Measurements from ENCODE around the gene CYTH2. TPM values are rescaled to one million over a fixed set of nuclear protein-coding genes. Genes with fewer than 3 reads are reported as not detected.

The CYTH2 gene
- total RNA-seq, 1 experiment from 2014 or later = 72.6 TPM

DNA sequence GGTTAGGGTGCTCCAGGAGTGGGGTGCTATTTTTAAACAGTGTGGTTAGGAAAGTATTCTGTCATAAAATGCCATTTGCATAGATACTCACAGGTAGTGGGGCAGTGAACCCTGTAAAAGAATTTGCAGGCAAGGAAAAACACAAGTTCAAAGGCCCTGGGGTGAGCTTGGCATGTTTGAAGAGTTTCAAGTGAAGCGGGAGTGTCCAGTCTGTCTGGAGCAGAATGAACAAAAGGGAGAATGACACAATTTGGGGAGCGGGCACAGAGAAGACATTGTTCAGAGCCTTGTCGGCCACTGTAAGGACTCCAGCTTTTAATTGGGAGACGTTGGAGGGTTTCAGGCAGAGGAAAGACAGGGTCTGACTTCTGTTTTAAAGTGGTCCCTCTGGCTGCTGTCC is 20.6 kb upstream of the CYTH2 start:
- DNase-seq (ENCODE audit: low spot score) (no peak), ATAC-seq (no peak)
- H3K4me3 Mint-ChIP-seq = no peak overlapping the region
- no peaks in the 10 kb centered on the region for H3K9me3 Mint-ChIP-seq
- peaks cover 54% of the 10 kb centered on the region for H3K36me3 Mint-ChIP-seq
- H3K27me3 Mint-ChIP-seq (ENCODE audit: low read depth) = peaks cover 8% of the 10 kb centered on the region
- H3K4me1 Mint-ChIP-seq = peaks cover 18% of the 10 kb centered on the region
- TF ChIP-seq, protein P1, sequence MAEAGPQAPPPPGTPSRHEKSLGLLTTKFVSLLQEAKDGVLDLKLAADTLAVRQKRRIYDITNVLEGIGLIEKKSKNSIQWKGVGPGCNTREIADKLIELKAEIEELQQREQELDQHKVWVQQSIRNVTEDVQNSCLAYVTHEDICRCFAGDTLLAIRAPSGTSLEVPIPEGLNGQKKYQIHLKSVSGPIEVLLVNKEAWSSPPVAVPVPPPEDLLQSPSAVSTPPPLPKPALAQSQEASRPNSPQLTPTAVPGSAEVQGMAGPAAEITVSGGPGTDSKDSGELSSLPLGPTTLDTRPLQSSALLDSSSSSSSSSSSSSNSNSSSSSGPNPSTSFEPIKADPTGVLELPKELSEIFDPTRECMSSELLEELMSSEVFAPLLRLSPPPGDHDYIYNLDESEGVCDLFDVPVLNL (CRISPR knock-in tag; IDR thresholded peaks at IDR 0.05; ENCODE audit: borderline replicate concordance, low read depth) = no peak
- no peak for TF ChIP-seq ZNF532 (CRISPR knock-in tag; IDR thresholded peaks at IDR 0.05; ENCODE audit: borderline replicate concordance)
- TF ChIP-seq, protein P2, sequence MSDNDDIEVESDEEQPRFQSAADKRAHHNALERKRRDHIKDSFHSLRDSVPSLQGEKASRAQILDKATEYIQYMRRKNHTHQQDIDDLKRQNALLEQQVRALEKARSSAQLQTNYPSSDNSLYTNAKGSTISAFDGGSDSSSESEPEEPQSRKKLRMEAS (CRISPR knock-in tag; IDR thresholded peaks at IDR 0.05) = no peak
- no peak for TF ChIP-seq TEAD4 (CRISPR knock-in tag; IDR thresholded peaks at IDR 0.05)
- TF ChIP-seq, protein P3, sequence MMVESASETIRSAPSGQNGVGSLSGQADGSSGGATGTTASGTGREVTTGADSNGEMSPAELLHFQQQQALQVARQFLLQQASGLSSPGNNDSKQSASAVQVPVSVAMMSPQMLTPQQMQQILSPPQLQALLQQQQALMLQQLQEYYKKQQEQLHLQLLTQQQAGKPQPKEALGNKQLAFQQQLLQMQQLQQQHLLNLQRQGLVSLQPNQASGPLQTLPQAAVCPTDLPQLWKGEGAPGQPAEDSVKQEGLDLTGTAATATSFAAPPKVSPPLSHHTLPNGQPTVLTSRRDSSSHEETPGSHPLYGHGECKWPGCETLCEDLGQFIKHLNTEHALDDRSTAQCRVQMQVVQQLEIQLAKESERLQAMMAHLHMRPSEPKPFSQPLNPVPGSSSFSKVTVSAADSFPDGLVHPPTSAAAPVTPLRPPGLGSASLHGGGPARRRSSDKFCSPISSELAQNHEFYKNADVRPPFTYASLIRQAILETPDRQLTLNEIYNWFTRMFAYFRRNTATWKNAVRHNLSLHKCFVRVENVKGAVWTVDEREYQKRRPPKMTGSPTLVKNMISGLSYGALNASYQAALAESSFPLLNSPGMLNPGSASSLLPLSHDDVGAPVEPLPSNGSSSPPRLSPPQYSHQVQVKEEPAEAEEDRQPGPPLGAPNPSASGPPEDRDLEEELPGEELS (CRISPR knock-in tag; IDR thresholded peaks at IDR 0.05) = no peak
- no peak for TF ChIP-seq NFYB (CRISPR knock-in tag; conservative IDR thresholded peaks at IDR 0.05; ENCODE audit: low read depth)
- no peak for TF ChIP-seq ZNF263 (CRISPR knock-in tag; IDR thresholded peaks at IDR 0.05; ENCODE audit: low read depth)
- no peak for TF ChIP-seq OVOL2 (CRISPR knock-in tag; IDR thresholded peaks at IDR 0.05; ENCODE audit: borderline replicate concordance)
- TF ChIP-seq IRF2 (CRISPR knock-in tag; IDR thresholded peaks at IDR 0.05; ENCODE audit: borderline replicate concordance, low read depth) = no peak
- TF ChIP-seq RELA (CRISPR knock-in tag; IDR thresholded peaks at IDR 0.05; ENCODE audit: borderline replicate concordance) = no peak
- TF ChIP-seq, protein P4, sequence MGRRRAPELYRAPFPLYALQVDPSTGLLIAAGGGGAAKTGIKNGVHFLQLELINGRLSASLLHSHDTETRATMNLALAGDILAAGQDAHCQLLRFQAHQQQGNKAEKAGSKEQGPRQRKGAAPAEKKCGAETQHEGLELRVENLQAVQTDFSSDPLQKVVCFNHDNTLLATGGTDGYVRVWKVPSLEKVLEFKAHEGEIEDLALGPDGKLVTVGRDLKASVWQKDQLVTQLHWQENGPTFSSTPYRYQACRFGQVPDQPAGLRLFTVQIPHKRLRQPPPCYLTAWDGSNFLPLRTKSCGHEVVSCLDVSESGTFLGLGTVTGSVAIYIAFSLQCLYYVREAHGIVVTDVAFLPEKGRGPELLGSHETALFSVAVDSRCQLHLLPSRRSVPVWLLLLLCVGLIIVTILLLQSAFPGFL (CRISPR knock-in tag; IDR thresholded peaks at IDR 0.05; ENCODE audit: borderline replicate concordance) = no peak
- TF ChIP-seq, protein P5, sequence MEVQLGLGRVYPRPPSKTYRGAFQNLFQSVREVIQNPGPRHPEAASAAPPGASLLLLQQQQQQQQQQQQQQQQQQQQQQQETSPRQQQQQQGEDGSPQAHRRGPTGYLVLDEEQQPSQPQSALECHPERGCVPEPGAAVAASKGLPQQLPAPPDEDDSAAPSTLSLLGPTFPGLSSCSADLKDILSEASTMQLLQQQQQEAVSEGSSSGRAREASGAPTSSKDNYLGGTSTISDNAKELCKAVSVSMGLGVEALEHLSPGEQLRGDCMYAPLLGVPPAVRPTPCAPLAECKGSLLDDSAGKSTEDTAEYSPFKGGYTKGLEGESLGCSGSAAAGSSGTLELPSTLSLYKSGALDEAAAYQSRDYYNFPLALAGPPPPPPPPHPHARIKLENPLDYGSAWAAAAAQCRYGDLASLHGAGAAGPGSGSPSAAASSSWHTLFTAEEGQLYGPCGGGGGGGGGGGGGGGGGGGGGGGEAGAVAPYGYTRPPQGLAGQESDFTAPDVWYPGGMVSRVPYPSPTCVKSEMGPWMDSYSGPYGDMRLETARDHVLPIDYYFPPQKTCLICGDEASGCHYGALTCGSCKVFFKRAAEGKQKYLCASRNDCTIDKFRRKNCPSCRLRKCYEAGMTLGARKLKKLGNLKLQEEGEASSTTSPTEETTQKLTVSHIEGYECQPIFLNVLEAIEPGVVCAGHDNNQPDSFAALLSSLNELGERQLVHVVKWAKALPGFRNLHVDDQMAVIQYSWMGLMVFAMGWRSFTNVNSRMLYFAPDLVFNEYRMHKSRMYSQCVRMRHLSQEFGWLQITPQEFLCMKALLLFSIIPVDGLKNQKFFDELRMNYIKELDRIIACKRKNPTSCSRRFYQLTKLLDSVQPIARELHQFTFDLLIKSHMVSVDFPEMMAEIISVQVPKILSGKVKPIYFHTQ (CRISPR knock-in tag; IDR thresholded peaks at IDR 0.05) = no peak
- H3K27ac Mint-ChIP-seq = no peak overlapping the region
- CTCF ChIA-PET = interaction anchor here (4.3 kb wide), 1 partner anchor 58 kb away, joined by 41 read pairs; the partner anchor contains the start of gene KDELR1
- POLR2A ChIA-PET = no interaction called here

DNA sequence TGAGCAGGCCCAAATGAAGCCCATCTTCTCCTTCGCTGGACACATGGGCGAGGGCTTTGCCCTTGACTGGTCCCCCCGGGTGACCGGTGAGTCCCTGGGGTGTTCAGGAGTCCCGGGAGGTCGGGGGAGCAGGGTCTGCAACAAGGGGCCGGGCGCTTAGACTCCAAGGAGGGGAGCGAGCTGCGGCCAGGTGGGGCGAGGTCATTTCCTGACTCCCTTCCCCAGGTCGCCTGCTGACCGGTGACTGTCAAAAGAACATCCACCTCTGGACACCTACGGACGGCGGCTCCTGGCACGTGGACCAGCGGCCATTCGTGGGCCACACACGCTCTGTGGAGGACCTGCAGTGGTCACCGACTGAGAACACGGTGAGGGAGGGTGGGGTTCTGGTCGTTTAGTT is 18.7 kb upstream of the CYTH2 start:
- H3K27ac Mint-ChIP-seq = no peak overlapping the region
- DNase-seq (ENCODE audit: low spot score) = no peak
- H3K36me3 Mint-ChIP-seq = peaks cover 60% of the 10 kb centered on the region
- H3K4me1 Mint-ChIP-seq = peaks cover 5% of the 10 kb centered on the region
- H3K27me3 Mint-ChIP-seq (ENCODE audit: low read depth) = no peaks in the 10 kb centered on the region
- no peaks in the 10 kb centered on the region for H3K9me3 Mint-ChIP-seq
- CTCF ChIA-PET = interaction anchor here (0.7 to 2.1 kb wide), 2 partner anchors 11 to 59 kb away, joined by 3 to 7 read pairs; partner anchors contain the start of gene KDELR1
- POLR2A ChIA-PET = interaction anchor here (0.5 kb wide), 1 partner anchor 45 kb away, joined by 3 read pairs; no protein-coding TSS in a partner anchor
- no peak overlapping the region for H3K4me3 Mint-ChIP-seq
- no peak for ATAC-seq
- no peak for TF ChIP-seq NFATC4 (CRISPR knock-in tag; IDR thresholded peaks at IDR 0.05)
- TF ChIP-seq, protein P6, sequence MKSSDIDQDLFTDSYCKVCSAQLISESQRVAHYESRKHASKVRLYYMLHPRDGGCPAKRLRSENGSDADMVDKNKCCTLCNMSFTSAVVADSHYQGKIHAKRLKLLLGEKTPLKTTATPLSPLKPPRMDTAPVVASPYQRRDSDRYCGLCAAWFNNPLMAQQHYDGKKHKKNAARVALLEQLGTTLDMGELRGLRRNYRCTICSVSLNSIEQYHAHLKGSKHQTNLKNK (CRISPR knock-in tag; IDR thresholded peaks at IDR 0.05) = no peak
- TF ChIP-seq, protein P2 (CRISPR knock-in tag; IDR thresholded peaks at IDR 0.05) = no peak
- TF ChIP-seq ZNF138 (CRISPR knock-in tag; conservative IDR thresholded peaks at IDR 0.05) = no peak
- no peak for TF ChIP-seq JUN (CRISPR knock-in tag; IDR thresholded peaks at IDR 0.05)
- TF ChIP-seq, protein P1 (CRISPR knock-in tag; IDR thresholded peaks at IDR 0.05; ENCODE audit: borderline replicate concordance, low read depth) = no peak
- no peak for TF ChIP-seq FOXP1 (CRISPR knock-in tag; IDR thresholded peaks at IDR 0.05; ENCODE audit: borderline replicate concordance)
- no peak for TF ChIP-seq CREM (CRISPR knock-in tag; IDR thresholded peaks at IDR 0.05)
- no peak for TF ChIP-seq SMAD4 (CRISPR knock-in tag; IDR thresholded peaks at IDR 0.05)

All from WTC11 (cell line).